ENCODE measurements around the gene PSEN1. TPM values are rescaled to one million over a fixed set of nuclear protein-coding genes. Genes with fewer than 3 reads are reported as not detected.

The PSEN1 gene
- total and polyA plus RNA-seq, 10 of the 15 experiments (the other 5 are each of a cell fraction or from before 2014, with no cell fraction given), result 8.9 to 32.3 (median 21.8) TPM

- TF ChIP-seq NKRF (conservative IDR thresholded peaks at IDR 0.05), result no peak
- TF ChIP-seq SUZ12 (IDR thresholded peaks at IDR 0.05; ENCODE audit: unreplicated experiment), result no peak
- TF ChIP-seq SREBF1 (IDR thresholded peaks at IDR 0.05; ENCODE audit: low read length), result no peak
- TF ChIP-seq HDAC6 (IDR thresholded peaks at IDR 0.05; ENCODE audit: unreplicated experiment), result no peak
- TF ChIP-seq E2F4 (IDR thresholded peaks at IDR 0.05; ENCODE audit: low read depth, low read length), result no peak
Measured at GRCh38 chr14:73223049-73223448, 86.7 kb downstream of the PSEN1 start (continued).

DNA sequence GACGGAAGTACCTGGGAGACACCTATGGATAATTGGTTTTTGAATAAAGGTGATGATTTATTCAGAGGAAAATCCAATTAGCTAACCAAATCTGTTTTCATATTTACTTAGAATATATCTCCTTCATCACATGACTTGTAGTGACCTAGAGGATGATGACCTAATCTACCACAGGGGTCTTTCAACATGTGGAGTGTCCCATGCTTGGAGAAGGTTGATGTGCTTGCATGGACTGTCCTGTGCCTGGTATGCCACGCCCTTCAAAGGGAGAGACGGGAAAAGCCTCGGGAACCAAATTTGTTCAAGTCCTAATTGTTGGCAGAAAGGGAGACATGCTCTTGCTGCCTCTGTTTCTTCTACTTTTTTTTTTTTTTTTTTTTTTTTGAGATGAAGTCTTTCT lies 89.2 kb downstream of the PSEN1 start:
- no peak overlapping the region for H2AFZ ChIP-seq (ENCODE audit: control insufficient read depth, low read depth, low read length)
- no peaks in the 10 kb centered on the region for H3K9me3 ChIP-seq (replicated peaks; ENCODE audit: control insufficient read depth, insufficient read depth, low read length)
- DNase-seq (ENCODE audit: low read depth, low spot score) (no peak), FAIRE-seq (no peak), ATAC-seq (no peak)
- H3K4me2 ChIP-seq (ENCODE audit: control insufficient read depth, insufficient read depth), result no peak overlapping the region
- no TSS peak for BruUV-seq (replicated peaks)
- in situ Hi-C loops (cut with MboI), result no loop called here
- TF ChIP-seq ZNF217 (IDR thresholded peaks at IDR 0.05) (no peak), SUZ12 (IDR thresholded peaks at IDR 0.05; ENCODE audit: unreplicated experiment) (no peak), REST (IDR thresholded peaks at IDR 0.05; ENCODE audit: low read depth, low read length) (no peak), NR2C2 (IDR thresholded peaks at IDR 0.05; ENCODE audit: borderline replicate concordance, control insufficient read depth, insufficient read length, low read depth) (no peak), ATF7 (IDR thresholded peaks at IDR 0.05; ENCODE audit: low read depth) (no peak), GABPA (IDR thresholded peaks at IDR 0.05; ENCODE audit: low read depth) (no peak), CHD2 (IDR thresholded peaks at IDR 0.05; ENCODE audit: borderline replicate concordance, low read depth, low read length) (no peak)
- TF ChIP-seq, protein P1, sequence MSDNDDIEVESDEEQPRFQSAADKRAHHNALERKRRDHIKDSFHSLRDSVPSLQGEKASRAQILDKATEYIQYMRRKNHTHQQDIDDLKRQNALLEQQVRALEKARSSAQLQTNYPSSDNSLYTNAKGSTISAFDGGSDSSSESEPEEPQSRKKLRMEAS (IDR thresholded peaks at IDR 0.05; ENCODE audit: low read depth, low read length), result no peak
- ChIA-PET CTCF (interaction anchor here (1.1 to 1.4 kb wide), 2 partner anchors 14 to 48 kb away, joined by 3 read pairs; no protein-coding TSS in a partner anchor), POLR2A (interaction anchor here (0.6 to 1.3 kb wide), 2 partner anchors 10 to 158 kb away, joined by 4 to 5 read pairs; no protein-coding TSS in a partner anchor), SMC1A (ENCODE audit: uncharacterized antibody, unreplicated experiment) (interaction anchor here (1.0 kb wide), 1 partner anchor 17 kb away, joined by 3 read pairs; no protein-coding TSS in a partner anchor), RAD21 (ENCODE audit: unreplicated experiment) (no interaction called here)
- no peak overlapping the region for H3K4me3 ChIP-seq
- no peak overlapping the region for H3K9ac ChIP-seq (ENCODE audit: control insufficient read depth, insufficient read depth, low read length)
- no peaks in the 10 kb centered on the region for H4K20me1 ChIP-seq (ENCODE audit: control insufficient read depth, insufficient read depth)
- intact Hi-C loops (cut with micrococcal nuclease; ENCODE audit: unreplicated experiment), result no loop called here
- peaks cover 9% of the 10 kb centered on the region; the same call in 1 of the 2 replicates for H3K4me1 ChIP-seq (ENCODE audit: control insufficient read depth, insufficient read depth, low read length)
- H3K27ac ChIP-seq (ENCODE audit: control insufficient read depth, insufficient read depth), result no peak overlapping the region
- WGBS (ENCODE audit: insufficient coverage, insufficient replicate concordance, low lambda C conversion rate, missing lambda C conversion rate), result 100% methylated on average over 4 of the region's 4 CpGs
- no peaks in the 10 kb centered on the region for H3K79me2 ChIP-seq (ENCODE audit: control insufficient read depth, insufficient read depth, low read length)
- no peaks in the 10 kb centered on the region; a peak in 2 of 4 replicates for H3K36me3 ChIP-seq (ENCODE audit: control insufficient read depth in 2 of 2, insufficient read depth in 2 of 2, low read length in 1 of 2)
- H3K27me3 ChIP-seq (replicated peaks in 1 of 2; ENCODE audit: control insufficient read depth in 2 of 2, insufficient read depth in 2 of 2, low read length in 1 of 2), result no peaks in the 10 kb centered on the region

Data from GM12878 (cell line).